ENCODE measurements around the gene SGSH. TPM values are rescaled to one million over a fixed set of nuclear protein-coding genes. Genes with fewer than 3 reads are reported as not detected.

SGSH gene
- 21.2 and 35.2 TPM in 2 replicates for total RNA-seq (2014; rRNA removed; shearing (Covaris generic))
- 63.5 and 69.8 TPM in 2 replicates for polyA plus RNA-seq (2016; fragmentation: Nextera tagmentation; extraction: Ambion mirVana)

DNA sequence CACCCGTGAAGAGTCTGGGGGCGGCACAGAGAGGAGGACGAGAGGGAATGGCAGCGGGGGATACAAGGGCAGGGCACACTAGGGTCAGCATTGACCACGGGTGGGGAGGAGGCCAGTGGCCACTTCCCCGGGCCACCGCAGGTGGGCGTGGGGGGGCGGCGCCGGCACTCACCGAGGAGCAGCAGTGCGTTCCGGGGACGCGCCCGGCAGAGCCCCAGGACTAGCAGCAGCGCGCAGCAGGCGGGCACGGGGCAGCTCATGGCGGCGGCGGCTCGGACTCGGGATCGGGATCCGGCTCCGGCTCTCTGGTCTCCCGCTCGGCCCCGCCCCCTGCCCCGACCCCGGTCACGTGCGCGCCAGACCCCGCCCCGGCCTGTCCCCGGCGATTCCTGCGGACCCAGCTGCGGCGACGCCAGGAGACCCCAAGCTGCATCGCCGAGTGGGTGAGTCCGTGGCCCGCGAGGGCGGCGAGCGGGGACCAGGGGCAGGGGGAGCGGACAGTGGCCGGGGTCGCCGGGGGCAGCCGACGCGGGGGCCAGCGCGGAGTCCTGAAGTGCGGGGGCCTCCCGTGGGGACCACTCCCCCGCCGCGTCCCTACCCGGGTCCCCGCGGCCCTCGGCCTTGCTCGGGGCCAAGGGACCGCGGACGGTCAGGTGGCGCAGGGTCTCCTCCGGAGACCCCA is at the start of gene SGSH, which contains the start of gene SLC26A11:
SGSH (minus strand) TSS at position 280 of the 682 bp plus-strand sequence; CDS start at position 260, 20 bp downstream.
SLC26A11 (plus strand) TSS at position 374 of the 682 bp plus-strand sequence. CDS start 1,134 bp downstream, outside the sequence.
- peak within 1 kb of the TSS; percentile 85 for H3K9ac ChIP-seq
- 1 to 2% methylated on average over 26 to 71 of the region's 77 CpGs for WGBS, 2 experiments (ENCODE audit: low coverage in 1 of 2, low lambda C conversion rate in 2 of 2, missing lambda C conversion rate in 2 of 2)
- in situ Hi-C loops (cut with MboI): no loop called here
- H3K9me2 ChIP-seq (ENCODE audit: insufficient read depth): no peaks in the 10 kb centered on the region
- TF ChIP-seq EZH2 (IDR thresholded peaks at IDR 0.05; ENCODE audit: insufficient read depth, poor library complexity, severe bottlenecking) (no peak), EZH2phosphoT487 (IDR thresholded peaks at IDR 0.05; ENCODE audit: insufficient read depth, low read depth) (no peak)
- peak within 1 kb of the TSS; percentile 84 for H3K4me2 ChIP-seq (ENCODE audit: unreplicated experiment)
- no peaks in the 10 kb centered on the region for H3F3A ChIP-seq (ENCODE audit: insufficient read depth)
- H3K79me2 ChIP-seq (ENCODE audit: insufficient read depth): peaks cover 22% of the 10 kb centered on the region
- H3K27ac ChIP-seq: peak within 1 kb of the TSS; percentile 49
- DNase-seq: peak; percentile 90
- H3K9me3 ChIP-seq (ENCODE audit: low read depth): no peaks in the 10 kb centered on the region
- no peaks in the 10 kb centered on the region; the same call in 1 of the 2 replicates for H3K36me3 ChIP-seq (ENCODE audit: low read depth)
- H3K4me3 ChIP-seq: peak within 1 kb of the TSS; percentile 85
- no peaks in the 10 kb centered on the region for H3K27me3 ChIP-seq (replicated peaks; ENCODE audit: insufficient read depth)
- H4K20me1 ChIP-seq (ENCODE audit: insufficient read depth): no peaks in the 10 kb centered on the region
- H2AFZ ChIP-seq: peak within 1 kb of the TSS; percentile 83
- H3K4me1 ChIP-seq (ENCODE audit: insufficient read depth): peaks cover 4% of the 10 kb centered on the region; the same call in 1 of the 2 replicates

DNA sequence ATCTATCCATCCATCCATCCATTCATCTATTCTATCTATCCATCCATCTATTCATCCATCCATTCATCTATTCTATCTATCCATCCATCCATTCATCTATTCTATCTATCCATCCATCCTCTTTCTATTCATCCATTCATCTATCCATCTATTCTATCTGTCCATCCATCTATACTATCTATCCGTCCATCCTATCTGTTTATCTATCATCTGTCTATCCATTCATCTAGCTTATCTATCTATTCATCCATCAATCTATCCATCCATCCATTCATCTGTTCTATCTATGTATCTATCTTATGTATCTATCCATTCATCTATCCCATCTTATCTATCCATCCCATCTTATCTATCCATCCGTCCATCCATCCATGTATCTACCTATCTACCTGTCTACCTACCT is 49.3 kb upstream of the SGSH start:
- H3K36me3 ChIP-seq (ENCODE audit: low read depth): peaks cover 3% of the 10 kb centered on the region; the same call in 1 of the 2 replicates
- H3K4me1 ChIP-seq (ENCODE audit: insufficient read depth): no peaks in the 10 kb centered on the region
- no peak overlapping the region for H3K9ac ChIP-seq
- H4K20me1 ChIP-seq (ENCODE audit: insufficient read depth): no peaks in the 10 kb centered on the region
- H3F3A ChIP-seq (ENCODE audit: insufficient read depth): no peaks in the 10 kb centered on the region; the same call in 1 of the 2 replicates
- H3K27ac ChIP-seq: no peak overlapping the region
- H3K9me3 ChIP-seq (ENCODE audit: low read depth): no peaks in the 10 kb centered on the region
- no peaks in the 10 kb centered on the region for H3K27me3 ChIP-seq (replicated peaks; ENCODE audit: insufficient read depth)
- no peak overlapping the region for H3K4me3 ChIP-seq
- no peak overlapping the region for H2AFZ ChIP-seq
- in situ Hi-C loops (cut with MboI): no loop called here
- H3K79me2 ChIP-seq (ENCODE audit: insufficient read depth): peaks cover 15% of the 10 kb centered on the region
- no peak for DNase-seq
- TF ChIP-seq EZH2phosphoT487 (IDR thresholded peaks at IDR 0.05; ENCODE audit: insufficient read depth, low read depth) (no peak), EZH2 (IDR thresholded peaks at IDR 0.05; ENCODE audit: insufficient read depth, poor library complexity, severe bottlenecking) (no peak)
- no peaks in the 10 kb centered on the region for H3K9me2 ChIP-seq (ENCODE audit: insufficient read depth)
- WGBS, 2 experiments (ENCODE audit: low coverage in 1 of 2, low lambda C conversion rate in 2 of 2, missing lambda C conversion rate in 2 of 2): 95 to 97% methylated on average over 2 of the region's 2 CpGs
- no peak overlapping the region for H3K4me2 ChIP-seq (ENCODE audit: unreplicated experiment)

DNA sequence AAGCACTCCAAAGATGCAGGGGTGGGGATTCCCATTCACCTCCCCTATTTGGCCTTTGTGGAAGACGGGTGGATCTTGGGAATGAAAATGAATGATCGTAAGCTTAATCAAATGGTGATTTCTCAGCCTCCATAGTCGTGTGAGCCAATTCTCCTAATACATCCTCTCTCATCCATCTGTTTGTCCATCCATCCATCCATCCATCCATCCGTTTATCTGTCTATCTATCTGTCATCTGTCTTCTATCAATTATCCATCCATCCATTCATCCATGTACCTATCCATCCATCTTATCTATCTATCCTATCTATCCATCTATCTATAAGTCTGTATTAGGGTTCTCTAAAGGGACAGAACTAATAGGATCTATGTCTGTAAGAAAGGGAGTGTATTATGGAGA is 48.3 kb upstream of the SGSH start:
- H2AFZ ChIP-seq: no peak overlapping the region
- peaks cover 3% of the 10 kb centered on the region; the same call in 1 of the 2 replicates for H3K36me3 ChIP-seq (ENCODE audit: low read depth)
- H3F3A ChIP-seq (ENCODE audit: insufficient read depth): no peaks in the 10 kb centered on the region; the same call in 1 of the 2 replicates
- H3K9me3 ChIP-seq (ENCODE audit: low read depth): no peaks in the 10 kb centered on the region
- no peak for DNase-seq
- TF ChIP-seq EZH2phosphoT487 (IDR thresholded peaks at IDR 0.05; ENCODE audit: insufficient read depth, low read depth): no peak
- TF ChIP-seq EZH2 (IDR thresholded peaks at IDR 0.05; ENCODE audit: insufficient read depth, poor library complexity, severe bottlenecking): no peak
- peaks cover 5% of the 10 kb centered on the region; the same call in 1 of the 2 replicates for H3K4me1 ChIP-seq (ENCODE audit: insufficient read depth)
- no peak overlapping the region for H3K4me3 ChIP-seq
- in situ Hi-C loops (cut with MboI): no loop called here
- no peaks in the 10 kb centered on the region for H3K9me2 ChIP-seq (ENCODE audit: insufficient read depth)
- no peaks in the 10 kb centered on the region for H3K27me3 ChIP-seq (replicated peaks; ENCODE audit: insufficient read depth)
- H3K9ac ChIP-seq: no peak overlapping the region
- H3K27ac ChIP-seq: no peak overlapping the region
- 85 to 95% methylated on average over 4 of the region's 4 CpGs for WGBS, 2 experiments (ENCODE audit: low coverage in 1 of 2, low lambda C conversion rate in 2 of 2, missing lambda C conversion rate in 2 of 2)
- H4K20me1 ChIP-seq (ENCODE audit: insufficient read depth): no peaks in the 10 kb centered on the region
- no peak overlapping the region for H3K4me2 ChIP-seq (ENCODE audit: unreplicated experiment)
- peaks cover 25% of the 10 kb centered on the region for H3K79me2 ChIP-seq (ENCODE audit: insufficient read depth)

DNA sequence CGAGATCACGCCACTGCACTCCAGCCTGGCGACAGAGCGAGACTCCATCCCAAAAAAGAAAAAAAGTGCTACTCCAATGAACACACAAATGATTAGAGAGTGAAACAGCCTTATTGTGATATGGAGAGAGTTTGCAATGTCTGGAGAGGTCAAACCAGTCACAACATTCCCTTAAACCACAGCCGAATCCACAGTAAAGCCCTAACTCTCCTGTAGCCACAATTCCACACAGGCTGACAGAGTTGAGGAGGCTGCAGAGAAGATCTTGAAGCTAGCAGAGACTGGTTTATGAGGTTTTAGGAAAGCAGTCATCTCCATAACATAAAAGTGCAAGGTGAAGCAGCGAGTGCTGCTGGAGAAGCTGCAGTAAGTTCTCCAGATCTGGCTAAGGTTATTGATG is 47.3 kb upstream of the SGSH start:
- Histone ChIP-seq H3K27ac (no peak overlapping the region), H3F3A (ENCODE audit: insufficient read depth) (peaks cover 2% of the 10 kb centered on the region; the same call in 1 of the 2 replicates), H3K4me3 (no peak overlapping the region), H2AFZ (no peak overlapping the region), H4K20me1 (ENCODE audit: insufficient read depth) (no peaks in the 10 kb centered on the region), H3K4me1 (ENCODE audit: insufficient read depth) (peaks cover 9% of the 10 kb centered on the region), H3K9me3 (ENCODE audit: low read depth) (no peaks in the 10 kb centered on the region), H3K79me2 (ENCODE audit: insufficient read depth) (peaks cover 34% of the 10 kb centered on the region), H3K9me2 (ENCODE audit: insufficient read depth) (no peaks in the 10 kb centered on the region), H3K4me2 (ENCODE audit: unreplicated experiment) (no peak overlapping the region), H3K27me3 (replicated peaks; ENCODE audit: insufficient read depth) (no peaks in the 10 kb centered on the region), H3K36me3 (ENCODE audit: low read depth) (peaks cover 3% of the 10 kb centered on the region; the same call in 1 of the 2 replicates), H3K9ac (no peak overlapping the region)
- no peak for DNase-seq
- in situ Hi-C loops (cut with MboI): no loop called here
- WGBS, 2 experiments (ENCODE audit: low coverage in 1 of 2, low lambda C conversion rate in 2 of 2, missing lambda C conversion rate in 2 of 2): 95 to 97% methylated on average over 6 of the region's 6 CpGs
- TF ChIP-seq EZH2 (IDR thresholded peaks at IDR 0.05; ENCODE audit: insufficient read depth, poor library complexity, severe bottlenecking) (no peak), EZH2phosphoT487 (IDR thresholded peaks at IDR 0.05; ENCODE audit: insufficient read depth, low read depth) (no peak)

All from GM23248 (cell line).